ENCODE measurements around the gene RAB4A. TPM values are rescaled to one million over a fixed set of nuclear protein-coding genes. Genes with fewer than 3 reads are reported as not detected.

RAB4A gene
- total and polyA plus RNA-seq, 9 of the 15 experiments (the other 6 are each of a cell fraction or from before 2014, with no cell fraction given) = 8.3 to 61.0 (median 26.7) TPM

GRCh38 chr1:229295745-229296144 lies 24.8 kb downstream of the RAB4A start:
- Histone ChIP-seq H3K27ac (ENCODE audit: extremely low read depth, low read depth, low read length) (no peak overlapping the region), H3K9me3 (replicated peaks; ENCODE audit: control insufficient read depth, insufficient read depth, low read depth, low read length) (no peaks in the 10 kb centered on the region), H3K4me3 (no peak overlapping the region), H3K9ac (ENCODE audit: insufficient read depth in 1 of 2, low read depth in 2 of 2, low read length in 2 of 2) (no peak overlapping the region; a peak in 1 of 4 replicates), H2AFZ (ENCODE audit: low read depth, low read length) (no peak overlapping the region), H3K36me3 (ENCODE audit: control insufficient read depth, insufficient read depth, low read length) (peaks cover 52% of the 10 kb centered on the region), H3K79me2 (ENCODE audit: control insufficient read depth, insufficient read depth, low read length) (no peaks in the 10 kb centered on the region; the same call in 2 of the 3 replicates), H3K4me2 (ENCODE audit: insufficient read depth, low read length) (no peak overlapping the region), H3K9me1 (ENCODE audit: control insufficient read depth, insufficient read depth, low read length) (no peaks in the 10 kb centered on the region), H3K27me3 (ENCODE audit: control insufficient read depth in 2 of 2, insufficient read depth in 2 of 2, low read length in 2 of 2) (no peaks in the 10 kb centered on the region), H4K20me1 (replicated peaks; ENCODE audit: control insufficient read depth, insufficient read depth, low read length) (no peaks in the 10 kb centered on the region), H3K4me1 (replicated peaks in 1 of 2; ENCODE audit: control insufficient read depth in 2 of 2, insufficient read depth in 2 of 2, low read length in 2 of 2) (no peaks in the 10 kb centered on the region)
- DNase-seq (ENCODE audit: extremely low read depth in 1 of 4, low spot score in 3 of 4) = no peak
- FAIRE-seq = no peak
- ChIA-PET POLR2A (interaction anchor here (0.6 kb wide), 1 partner anchor 37 kb away, joined by 3 read pairs; no protein-coding TSS in a partner anchor), CTCF (ENCODE audit: low intra/inter-chr PET ratio) (no interaction called here)
- ATAC-seq = no peak
- 94% methylated on average over 11 of the region's 11 CpGs for WGBS (ENCODE audit: insufficient coverage, low coverage, missing lambda C conversion rate)
- TF ChIP-seq NELFE (IDR thresholded peaks at IDR 0.05; ENCODE audit: insufficient read depth, insufficient read length) = no peak
- TF ChIP-seq ZNF146 (CRISPR knock-in tag; IDR thresholded peaks at IDR 0.05; ENCODE audit: unreplicated experiment) = no peak
- TF ChIP-seq RFX7 (CRISPR knock-in tag; IDR thresholded peaks at IDR 0.05) = no peak
- no peak for TF ChIP-seq HDAC2 (IDR thresholded peaks at IDR 0.05)
- TF ChIP-seq ZNF77 (CRISPR knock-in tag; IDR thresholded peaks at IDR 0.05) = no peak
- no peak for TF ChIP-seq ZKSCAN3 (CRISPR knock-in tag; IDR thresholded peaks at IDR 0.05)
- TF ChIP-seq EZH2 (IDR thresholded peaks at IDR 0.05; ENCODE audit: borderline replicate concordance, low read depth, low read length) = no peak
- no peak for TF ChIP-seq TCFL5 (CRISPR knock-in tag; conservative IDR thresholded peaks at IDR 0.05)
- TF ChIP-seq KDM4B (IDR thresholded peaks at IDR 0.05; ENCODE audit: borderline replicate concordance in 2 of 2, low read depth in 1 of 2) = no peak
- no peak for TF ChIP-seq ZNF395 (CRISPR knock-in tag; IDR thresholded peaks at IDR 0.05)
- intact Hi-C loops (cut with micrococcal nuclease) (no loop called here), in situ Hi-C loops (cut with MboI) (no loop called here)
- no TSS peak for BruUV-seq (replicated peaks)
